Activated CD8-positive, alpha-beta memory T cell treated with anti-CD3 and anti-CD28 coated beads, Interleukin-2, amount 50 U/mL, for 4 hours (primary cell): ENCODE measurements around the gene THTPA.
"Not testable (repeated sequence)": the region's sequence is repeated elsewhere in the genome, so short reads cannot be mapped to it uniquely, and the experiment has no call there.

Experiments
- DNase-seq: peaks from one replicate; pipeline ENCODE4 v3.0.0-alpha.2; 2020

Gene THTPA

GRCh38 chr14:23535943-23536342, 20.1 kb upstream of the THTPA start:
- DNase-seq, result no peak

- DNase-seq, result no peak
Observed at GRCh38 chr14:23536494-23536893, 19.6 kb upstream of the THTPA start.

DNA sequence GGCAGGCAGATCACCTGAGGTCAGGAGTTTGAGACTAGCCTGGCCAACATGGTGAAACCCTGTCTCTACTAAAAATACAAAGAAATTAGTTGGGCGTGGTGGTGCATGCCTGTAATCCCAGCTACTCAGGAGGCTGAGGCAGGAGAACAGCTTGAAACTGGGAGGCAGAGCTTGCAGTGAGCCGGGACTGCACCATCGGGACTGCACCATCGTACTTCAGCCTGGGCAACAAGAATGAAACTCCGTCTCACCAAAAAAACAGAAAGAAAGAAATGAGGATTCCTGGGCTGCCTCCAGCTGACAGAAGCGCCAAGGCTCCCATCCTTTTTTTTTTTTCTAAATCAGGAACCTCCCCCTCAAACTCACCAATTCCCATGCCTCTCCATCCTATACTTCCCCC, 19.2 kb upstream of the THTPA start:
- DNase-seq, result not testable (repeated sequence)

DNA sequence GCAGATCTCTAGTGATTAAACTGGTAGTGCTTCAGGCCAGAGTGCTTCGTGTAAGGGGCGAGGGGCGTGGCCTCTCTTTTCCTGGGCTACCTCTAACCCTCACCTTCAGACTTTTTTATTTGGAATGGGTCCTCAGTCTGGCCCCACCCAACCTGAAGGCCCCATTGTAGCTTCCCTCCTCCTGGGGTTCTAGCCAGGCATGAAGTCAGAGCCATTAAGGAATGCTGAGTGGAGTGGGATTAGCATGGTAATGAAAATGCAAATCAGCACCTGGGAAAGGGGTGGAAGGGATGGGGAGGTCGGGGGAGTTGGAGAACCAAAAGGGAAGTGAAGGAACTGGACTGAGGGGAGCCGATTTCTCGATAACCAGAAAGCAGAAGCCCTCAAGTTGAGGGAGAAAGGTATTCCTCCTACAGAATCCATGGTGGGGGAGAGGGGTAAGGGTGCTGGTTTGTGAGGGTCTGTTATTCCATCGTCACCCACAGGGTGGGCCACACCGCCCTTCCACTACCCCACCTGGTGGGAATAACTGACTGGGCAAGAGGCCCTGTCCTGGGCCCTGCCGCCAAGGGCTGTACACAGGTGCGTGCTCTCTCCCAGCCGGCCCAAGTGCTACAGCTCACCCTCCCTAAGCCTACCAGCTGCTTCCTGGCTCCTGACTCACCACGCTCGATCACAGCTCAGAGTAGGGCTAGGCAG, 18.6 kb upstream of the THTPA start:
- DNase-seq, result no peak

DNA sequence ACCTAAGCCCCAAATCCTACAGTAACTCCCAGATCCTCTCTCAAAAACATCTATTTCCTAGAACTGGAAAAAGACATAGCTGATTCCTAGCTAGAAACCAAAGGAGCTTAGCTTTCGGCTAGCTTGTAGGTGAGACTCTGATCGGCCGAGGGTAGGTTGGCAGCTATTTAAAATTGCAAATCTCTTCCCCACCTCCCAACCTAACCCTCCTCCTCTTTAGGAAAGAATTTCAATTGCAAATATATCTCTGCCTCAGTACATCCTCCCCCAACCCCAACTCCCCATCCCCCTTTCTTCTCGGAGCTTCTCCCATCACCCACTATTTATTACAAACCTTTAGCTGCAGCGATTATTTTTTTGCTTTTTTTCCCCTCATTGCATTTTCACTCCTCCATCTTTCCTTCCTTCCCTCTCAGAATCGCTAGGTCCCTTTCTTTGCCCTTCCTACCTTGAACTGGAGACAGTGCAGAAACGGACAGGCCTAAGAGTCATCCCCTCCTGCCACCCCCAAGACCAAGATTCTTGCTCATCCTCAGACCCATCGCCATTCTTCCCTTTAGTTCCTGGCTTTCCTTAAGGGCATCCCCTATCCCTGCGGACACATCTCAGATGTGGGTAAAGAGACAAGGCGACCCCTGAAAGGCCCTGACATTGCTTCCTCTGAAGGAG, 17.9 kb upstream of the THTPA start:
- DNase-seq, result no peak

DNA sequence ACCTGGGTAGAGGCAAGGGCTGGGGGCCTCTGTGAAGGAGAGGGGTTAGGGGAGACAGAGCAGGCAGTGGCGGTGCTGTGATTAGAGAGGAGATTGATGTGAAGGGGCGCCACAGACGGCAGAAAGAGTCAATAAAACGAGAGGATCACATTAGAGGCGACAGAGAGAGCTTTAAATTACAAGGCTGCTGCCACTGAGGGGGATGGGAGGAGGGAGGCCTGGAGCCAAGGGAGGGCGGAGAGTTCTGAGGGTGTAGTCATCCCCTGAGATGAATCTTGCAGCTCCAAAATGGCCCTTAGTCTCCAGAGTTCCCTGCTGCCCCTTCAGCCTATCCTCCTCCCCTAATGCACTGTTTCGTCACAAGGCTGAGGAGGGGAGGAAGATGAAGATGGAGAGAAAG, 17.3 kb upstream of the THTPA start:
- no peak for DNase-seq

- no peak for DNase-seq
Observed at GRCh38 chr14:23539248-23540140, 16.6 kb upstream of the THTPA start.

- no peak for DNase-seq
Observed at GRCh38 chr14:23540141-23540469, 16.0 kb upstream of the THTPA start.

DNA sequence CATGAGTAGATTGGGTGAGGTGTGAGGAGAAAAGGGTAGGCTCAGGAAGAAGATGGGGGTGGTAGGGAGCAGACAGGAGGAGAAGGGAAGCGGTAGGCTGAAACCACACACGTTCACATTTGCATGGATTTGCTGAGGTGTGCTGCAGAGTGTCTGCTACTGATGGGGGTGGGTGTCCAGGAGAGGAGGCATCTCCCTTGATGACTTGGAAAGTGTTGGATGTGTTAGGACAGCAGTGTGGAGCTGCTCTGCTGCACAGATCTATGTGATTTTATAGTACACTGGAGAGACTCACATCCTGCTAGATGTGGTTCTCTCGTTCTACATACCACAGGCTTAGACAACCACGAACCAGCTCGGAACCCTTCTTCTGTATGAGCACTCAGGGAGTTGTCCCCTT, 13.8 kb upstream of the THTPA start:
- no peak for DNase-seq

DNA sequence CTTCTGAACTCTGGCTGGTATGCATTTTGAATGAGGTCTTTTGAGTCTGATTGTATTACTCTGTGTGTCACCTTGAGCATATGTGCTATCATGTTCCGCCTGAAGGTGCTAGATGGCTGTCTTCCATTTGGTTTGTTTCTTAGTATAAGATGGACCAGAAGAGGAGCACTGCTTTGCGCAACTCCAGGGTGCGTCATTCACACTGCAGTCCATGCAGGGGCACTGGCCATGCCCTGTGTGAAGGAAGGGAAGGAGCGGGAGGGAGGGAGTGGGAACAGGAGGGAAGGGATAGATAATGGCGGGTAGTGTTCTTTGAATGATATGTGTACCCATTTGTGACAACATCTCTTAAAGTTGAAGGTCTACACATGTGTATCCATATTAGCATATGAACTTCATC, 12.7 kb upstream of the THTPA start:
- DNase-seq, result no peak

- no peak for DNase-seq
Observed at GRCh38 chr14:23544511-23545447, 11.3 kb upstream of the THTPA start.

GRCh38 chr14:23545740-23546365, 10.2 kb upstream of the THTPA start:
- no peak for DNase-seq

GRCh38 chr14:23546450-23547035, 9.5 kb upstream of the THTPA start:
- no peak for DNase-seq

GRCh38 chr14:23547924-23548323, 8.1 kb upstream of the THTPA start:
- no peak for DNase-seq

DNA sequence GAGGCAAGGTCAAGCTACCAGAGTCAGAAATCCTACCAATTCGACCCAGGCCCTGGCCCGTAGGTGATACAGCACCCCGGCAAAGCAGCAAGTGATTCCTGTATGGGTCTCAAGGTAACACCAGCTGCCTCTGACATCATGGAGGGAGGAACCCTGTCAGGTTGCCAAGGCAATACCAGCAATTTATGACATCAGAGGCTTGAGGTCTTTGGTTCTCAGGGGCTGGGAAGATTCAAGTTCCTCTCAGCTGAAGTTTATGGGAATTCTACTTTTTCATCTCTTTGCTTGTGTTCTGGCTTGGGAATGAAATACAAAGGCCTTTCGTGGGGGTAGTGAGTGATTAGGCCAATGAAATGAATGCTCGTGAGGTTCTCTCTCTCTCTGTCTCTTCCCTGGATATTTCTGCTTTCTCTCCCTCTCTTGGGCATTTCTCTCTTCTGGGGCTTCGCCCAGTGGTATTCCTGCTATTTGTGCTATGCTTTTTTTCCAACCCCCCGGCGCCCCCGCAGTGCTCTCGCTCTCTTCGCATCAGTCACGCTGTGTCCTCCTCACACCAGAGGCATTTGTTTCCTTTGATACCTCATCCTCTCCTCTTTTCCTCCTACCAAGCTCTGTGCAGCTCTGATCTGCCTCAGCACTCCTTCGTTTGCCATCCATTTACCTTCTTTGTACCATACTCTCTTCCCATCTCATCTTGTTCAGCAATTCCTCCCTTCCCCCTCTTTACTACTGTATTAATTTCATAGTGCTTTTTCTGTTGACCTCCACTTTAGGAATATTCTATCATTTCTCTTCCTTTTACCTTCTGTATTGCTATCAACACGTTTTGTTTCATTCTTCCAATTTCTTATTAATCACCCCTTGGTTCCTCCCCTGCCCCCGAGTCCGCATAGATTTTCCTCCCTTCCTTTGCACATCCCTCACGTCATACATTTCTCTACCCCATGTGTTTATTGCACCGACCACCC, 7.4 kb upstream of the THTPA start:
- no peak for DNase-seq

DNA sequence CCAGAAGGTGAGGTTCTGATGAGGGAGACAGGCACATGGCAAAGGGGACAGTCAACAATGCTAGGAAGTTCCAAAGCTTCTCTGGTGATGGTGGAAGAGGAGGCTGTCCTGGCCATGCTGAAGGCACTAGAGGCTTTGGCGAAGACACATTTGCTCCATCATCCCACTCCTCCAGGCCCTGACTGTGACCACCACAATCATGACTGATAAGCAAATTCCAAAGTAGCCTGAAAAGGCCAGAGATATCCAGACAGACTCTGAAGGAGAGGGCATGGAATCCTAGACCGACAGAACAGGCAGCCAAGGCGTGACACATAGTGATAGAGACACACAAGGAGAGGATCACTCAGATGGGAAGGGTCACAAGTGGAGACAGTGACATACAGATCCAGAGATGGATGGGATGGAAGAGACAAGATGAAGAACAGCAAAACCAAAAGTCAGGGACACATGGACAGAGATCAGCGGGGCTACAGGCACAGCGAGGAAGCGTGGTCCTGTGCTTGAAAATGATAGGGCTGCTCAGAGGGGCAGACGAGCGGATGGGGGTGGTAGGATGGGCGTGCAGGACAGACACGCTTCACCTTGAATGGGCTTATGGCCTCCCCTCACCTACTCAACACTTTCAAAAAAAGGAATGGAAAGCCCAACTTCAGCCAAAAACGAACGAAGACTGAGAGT, 5.8 kb upstream of the THTPA start:
- DNase-seq, result no peak

- DNase-seq, result no peak
Observed at GRCh38 chr14:23550812-23551265, 5.2 kb upstream of the THTPA start.

GRCh38 chr14:23551266-23552028, 4.6 kb upstream of the THTPA start, which contains the start of gene ZFHX2:
Gene ZFHX2 (minus strand): TSS chr14:23551765. CDS start chr14:23535325, 16,440 bp downstream.
- peak; percentile 83 for DNase-seq

- no peak for DNase-seq
Observed at GRCh38 chr14:23555533-23555881, 564 bp upstream of the THTPA start.
